Breast epithelium (tissue), 4 donors: Measurements from ENCODE around the gene SET. TPM values are rescaled to one million over a fixed set of nuclear protein-coding genes. Genes with fewer than 3 reads are reported as not detected.

ENCODE experiments used
- DNase-seq, 2 donors: peaks; one replicate each; pipeline ENCODE4 v3.0.0-alpha.2; 2019; ENCODE audit warnings: low spot score in 2 of 2
- H3K27ac ChIP-seq, 2 donors: fragments of 200-600 bp; sonication (generic) in 1 of 2; one replicate each; pipeline ENCODE4 v1.5.1; 2016 to 2019; ENCODE audit warnings: mild to moderate bottlenecking in 1 of 2
- H3K27me3 ChIP-seq, 2 donors: fragments of 200-600 bp; sonication (generic) in 1 of 2; one replicate each; pipeline versions ENCODE4 v1.5.1 to v1.6.0; 2017 to 2019; ENCODE audit warnings: control low read depth in 1 of 2, mild to moderate bottlenecking in 1 of 2
- H3K36me3 ChIP-seq: fragments of 200-600 bp; one replicate; pipeline ENCODE4 v1.5.1; 2019
- H3K4me1 ChIP-seq, 2 donors: fragments of 200-600 bp; sonication (generic); one replicate each; pipeline ENCODE4 v1.5.1; 2016 to 2019; ENCODE audit warnings: control low read depth in 1 of 2
- H3K4me3 ChIP-seq, 3 donors: fragments of 200-600 bp; sonication (generic); 1 replicate in 2 of 3; 2 replicates in 1 of 3; pipeline ENCODE4 v1.5.1; 2016 to 2019; ENCODE audit warnings: mild to moderate bottlenecking in 3 of 3, moderate library complexity in 2 of 3
- H3K9me3 ChIP-seq, 2 donors: fragments of 200-600 bp; sonication (generic) in 1 of 2; one replicate each; pipeline ENCODE4 v1.5.1; 2016 to 2019; ENCODE audit warnings: control low read depth in 1 of 2
- POLR2A ChIP-seq: fragments of 450-650 bp; IDR thresholded peaks from one replicate; pipeline ENCODE4 v1.6.1; 2016; ENCODE audit warnings: antibody characterized with exemption, mild to moderate bottlenecking, moderate library complexity
- POLR2AphosphoS5 ChIP-seq, 3 donors: sonication (generic); formaldehyde crosslinking; IDR thresholded peaks; one replicate each; pipeline ENCODE4 v1.6.1; 2017; ENCODE audit warnings: antibody characterized with exemption in 3 of 3
- intact Hi-C: fragments of 100-400 bp; cut with DNase I; formaldehyde crosslinking; loops from one replicate; pipeline ENCODE4 v1.15.1; 2023; ENCODE audit warnings: low total_unique reads
- total RNA-seq, 3 donors: library from RNA; depleted of rRNA; stranded (reverse); fragments of >200 nt; gene quantifications; one replicate each; pipeline ENCODE4 v1.1.0, GENCODE V29; 2016
- TF ChIP-seq, protein P1 (sequence below), 3 donors: fragments of 450-650 bp; IDR thresholded peaks; one replicate each; pipeline ENCODE4 v1.5.1; 2016 to 2017; ENCODE audit warnings: antibody characterized with exemption in 3 of 3, mild to moderate bottlenecking in 3 of 3, moderate library complexity in 3 of 3

Gene SET
- total RNA-seq, 3 donors from 2014 or later = 142 to 168 (median 158) TPM

GRCh38 chr9:128683340-128684064 is 5.5 kb upstream of the SET start:
- DNase-seq = peak in 1 of 2 donors; percentile 73
- no peaks in the 10 kb centered on the region for H3K36me3 ChIP-seq
- H3K4me3 ChIP-seq = peak overlapping the region; percentile 45 to 77 (median 69)
- no peaks in the 10 kb centered on the region for H3K27me3 ChIP-seq
- peak overlapping the region; percentile 93 to 94 for H3K27ac ChIP-seq
- peaks cover 0 to 16% of the 10 kb centered on the region in 2 donors for H3K4me1 ChIP-seq
- no peaks in the 10 kb centered on the region for H3K9me3 ChIP-seq
- no peak for TF ChIP-seq POLR2AphosphoS5 (IDR thresholded peaks at IDR 0.05)
- TF ChIP-seq POLR2A = no peak
- TF ChIP-seq, protein P1, sequence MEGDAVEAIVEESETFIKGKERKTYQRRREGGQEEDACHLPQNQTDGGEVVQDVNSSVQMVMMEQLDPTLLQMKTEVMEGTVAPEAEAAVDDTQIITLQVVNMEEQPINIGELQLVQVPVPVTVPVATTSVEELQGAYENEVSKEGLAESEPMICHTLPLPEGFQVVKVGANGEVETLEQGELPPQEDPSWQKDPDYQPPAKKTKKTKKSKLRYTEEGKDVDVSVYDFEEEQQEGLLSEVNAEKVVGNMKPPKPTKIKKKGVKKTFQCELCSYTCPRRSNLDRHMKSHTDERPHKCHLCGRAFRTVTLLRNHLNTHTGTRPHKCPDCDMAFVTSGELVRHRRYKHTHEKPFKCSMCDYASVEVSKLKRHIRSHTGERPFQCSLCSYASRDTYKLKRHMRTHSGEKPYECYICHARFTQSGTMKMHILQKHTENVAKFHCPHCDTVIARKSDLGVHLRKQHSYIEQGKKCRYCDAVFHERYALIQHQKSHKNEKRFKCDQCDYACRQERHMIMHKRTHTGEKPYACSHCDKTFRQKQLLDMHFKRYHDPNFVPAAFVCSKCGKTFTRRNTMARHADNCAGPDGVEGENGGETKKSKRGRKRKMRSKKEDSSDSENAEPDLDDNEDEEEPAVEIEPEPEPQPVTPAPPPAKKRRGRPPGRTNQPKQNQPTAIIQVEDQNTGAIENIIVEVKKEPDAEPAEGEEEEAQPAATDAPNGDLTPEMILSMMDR (IDR thresholded peaks at IDR 0.05) = no peak
- intact Hi-C loops = no loop called here

DNA sequence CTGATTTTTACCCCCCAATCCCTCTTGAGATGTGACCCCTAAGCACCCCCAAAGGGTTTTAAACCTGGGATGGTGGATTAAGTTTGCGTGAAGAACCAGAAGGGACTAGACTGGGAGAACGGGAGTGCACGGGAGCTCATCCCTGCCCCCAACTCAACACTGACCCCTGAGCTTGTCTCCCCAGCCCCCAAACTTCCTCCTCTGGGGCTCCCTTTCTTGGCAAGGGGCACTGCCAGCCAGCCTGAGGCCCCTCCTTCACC is 5.0 kb upstream of the SET start:
- Histone ChIP-seq H3K27me3 (no peaks in the 10 kb centered on the region), H3K4me1 (peaks cover 0 to 16% of the 10 kb centered on the region in 2 donors), H3K4me3 (peak overlapping the region; percentile 45 to 77 (median 69)), H3K36me3 (no peaks in the 10 kb centered on the region), H3K27ac (peak overlapping the region; percentile 93 to 94), H3K9me3 (no peaks in the 10 kb centered on the region)
- intact Hi-C loops = no loop called here
- no peak for DNase-seq
- TF ChIP-seq, protein P1 (IDR thresholded peaks at IDR 0.05) = no peak
- TF ChIP-seq POLR2A (no peak), POLR2AphosphoS5 (IDR thresholded peaks at IDR 0.05) (no peak)

GRCh38 chr9:128684325-128685199 is 4.5 kb upstream of the SET start:
- peak; percentile 89 for DNase-seq
- H3K9me3 ChIP-seq = no peaks in the 10 kb centered on the region
- H3K27ac ChIP-seq = peak overlapping the region; percentile 93 to 94

DNA sequence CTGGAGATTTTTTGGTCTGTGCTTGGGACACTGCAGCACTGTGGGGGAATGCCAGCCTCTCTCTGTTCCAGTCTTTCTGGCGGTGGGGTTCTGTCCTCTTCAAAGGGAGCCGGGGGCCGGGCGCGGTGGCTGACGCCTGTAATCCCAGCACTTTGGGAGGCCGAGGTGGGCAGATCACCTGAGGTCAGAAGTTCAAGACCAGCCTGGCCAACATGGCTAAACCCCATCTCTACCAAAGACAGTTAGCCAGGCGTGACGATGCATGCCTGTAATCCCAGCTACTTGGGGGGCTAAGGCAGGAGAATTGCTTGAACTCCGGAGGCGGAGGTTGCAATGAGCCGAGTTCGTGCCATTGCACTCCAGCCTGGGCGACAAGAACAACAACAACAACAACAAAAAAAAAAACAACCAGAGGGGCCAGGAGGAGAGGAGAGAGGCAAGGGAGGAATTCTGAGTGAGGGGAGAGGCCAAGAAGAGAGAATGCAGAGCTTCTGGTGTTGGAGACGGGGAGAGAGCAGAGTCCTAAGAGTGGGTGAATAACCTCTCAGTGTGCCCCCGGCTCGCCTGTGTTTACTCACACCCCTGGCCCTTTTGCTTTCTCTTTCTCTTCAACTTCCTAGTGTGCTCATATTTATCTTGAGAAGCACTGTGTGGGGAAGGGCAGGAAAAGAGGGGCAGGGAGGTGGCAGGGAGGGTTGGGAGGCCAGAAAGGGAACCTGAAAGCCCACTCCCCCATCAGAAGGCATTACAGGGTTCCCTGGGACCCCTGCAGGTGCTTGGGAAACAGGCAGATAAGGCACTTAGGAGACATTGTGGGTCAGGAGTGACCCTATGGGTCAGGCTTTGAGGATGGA is 3.2 kb upstream of the SET start:
- Histone ChIP-seq H3K4me3 (no peak overlapping the region), H3K36me3 (no peaks in the 10 kb centered on the region), H3K27ac (peak overlapping the region; percentile 93 to 94), H3K27me3 (no peaks in the 10 kb centered on the region), H3K9me3 (no peaks in the 10 kb centered on the region), H3K4me1 (peaks cover 4 to 16% of the 10 kb centered on the region in 2 donors)
- intact Hi-C loops = no loop called here
- DNase-seq = no peak
- TF ChIP-seq, protein P1 (IDR thresholded peaks at IDR 0.05) = no peak
- TF ChIP-seq POLR2AphosphoS5 (IDR thresholded peaks at IDR 0.05) (no peak), POLR2A (no peak)

More at GRCh38 chr9:128684325-128685199, 4.5 kb upstream of the SET start:
- Histone ChIP-seq H3K36me3 (no peaks in the 10 kb centered on the region), H3K27me3 (no peaks in the 10 kb centered on the region), H3K4me3 (peak overlapping the region; percentile 45 to 77 (median 69)), H3K4me1 (peaks cover 0 to 16% of the 10 kb centered on the region in 2 donors)
- intact Hi-C loops = no loop called here
- TF ChIP-seq, protein P1 (IDR thresholded peaks at IDR 0.05) = no peak
- TF ChIP-seq POLR2AphosphoS5 (IDR thresholded peaks at IDR 0.05) (peak in 2 of 3 donors; percentile 40 to 71), POLR2A (peak; percentile 61)
